Smooth muscle cell (in vitro differentiated cells): ENCODE data around the gene ATP8A1. TPM values are rescaled to one million over a fixed set of nuclear protein-coding genes. Genes with fewer than 3 reads are reported as not detected.

Experiments
- DNase-seq: peaks from one replicate; lab custom pipeline; 2025; ENCODE audit not compliant: unreplicated experiment; lab: John Stamatoyannopoulos, UW
- H2AFZ ChIP-seq: fragments of 200-600 bp; sonication (generic); 2 replicates; pipeline ENCODE4 v1.6.0; 2016; ENCODE audit warnings: antibody characterized with exemption, low read depth, mild to moderate bottlenecking
- H3F3A ChIP-seq: fragments of 200-600 bp; sonication (generic); 2 replicates; pipeline ENCODE4 v1.6.0; 2017; ENCODE audit warnings: antibody characterized with exemption, low read depth
- H3K27ac ChIP-seq: fragments of 200-600 bp; sonication (generic); 2 replicates; pipeline ENCODE4 v1.5.1; 2016; ENCODE audit warnings: low read depth, mild to moderate bottlenecking
- H3K27me3 ChIP-seq: fragments of 200-600 bp; sonication (generic); 2 replicates; pipeline ENCODE4 v1.6.1; 2016; ENCODE audit warnings: low read depth, mild to moderate bottlenecking
- H3K36me3 ChIP-seq: fragments of 200-600 bp; sonication (generic); 2 replicates; pipeline ENCODE4 v1.5.1; 2016; ENCODE audit warnings: low read depth
- H3K4me1 ChIP-seq: fragments of 200-600 bp; sonication (generic); 2 replicates; pipeline ENCODE4 v1.5.1; 2016; ENCODE audit warnings: low read depth
- H3K4me2 ChIP-seq: fragments of 200-600 bp; sonication (generic); 2 replicates; pipeline ENCODE4 v1.6.0; 2016; ENCODE audit warnings: mild to moderate bottlenecking
- H3K4me3 ChIP-seq: fragments of 200-600 bp; sonication (generic); 2 replicates; pipeline ENCODE4 v1.5.1; 2016; ENCODE audit warnings: mild to moderate bottlenecking
- H3K79me2 ChIP-seq: fragments of 200-600 bp; sonication (generic); 2 replicates; pipeline ENCODE4 v1.6.0; 2016; ENCODE audit warnings: low read depth, mild to moderate bottlenecking
- H3K9ac ChIP-seq: fragments of 200-600 bp; sonication (generic); 2 replicates; pipeline ENCODE4 v1.6.0; 2016; ENCODE audit warnings: low read depth
- H3K9me3 ChIP-seq: fragments of 200-600 bp; sonication (generic); replicated peaks from 2 replicates; pipeline ENCODE4 v1.5.1; 2016; ENCODE audit warnings: low read depth
- H4K20me1 ChIP-seq: fragments of 200-600 bp; sonication (generic); 2 replicates; pipeline ENCODE4 v1.6.0; 2016; ENCODE audit warnings: low read depth
- CTCF ChIP-seq: fragments of 200-600 bp; sonication (generic); IDR thresholded peaks from 2 replicates; pipeline ENCODE4 v1.5.1; 2017; ENCODE audit warnings: borderline replicate concordance, mild to moderate bottlenecking, antibody characterized with exemption; ENCODE audit not compliant: insufficient read depth, poor library complexity, severe bottlenecking
- WGBS: methylation state at CpG from one replicate; pipeline ENCODE4 v1.1.7; 2016; ENCODE audit warnings: low lambda C conversion rate; 5-methylcytosine and 5-hydroxymethylcytosine counted together
- polyA plus RNA-seq: library from polyadenylated mRNA; unstranded; fragments of >200 nt; fragmentation: Nextera tagmentation; extraction: Ambion mirVana; gene quantifications from 2 replicates; pipeline ENCODE4 v1.2.1, GENCODE V29; 2016
- total RNA-seq: library from RNA; depleted of rRNA; stranded (reverse); fragments of >200 nt; gene quantifications from 2 replicates; pipeline ENCODE4 v1.2.3, GENCODE V29; 2014

ATP8A1 gene
- total and polyA plus RNA-seq, 2 experiments from 2014 or later: 1.8 TPM; not detected in 1

GRCh38 chr4:42543762-42544161, 113.1 kb downstream of the ATP8A1 start:
- Histone ChIP-seq H3K79me2 (no peaks in the 10 kb centered on the region), H2AFZ (no peak overlapping the region), H3K4me3 (no peak overlapping the region), H3K9ac (no peak overlapping the region), H3K9me3 (no peaks in the 10 kb centered on the region), H3K4me1 (no peaks in the 10 kb centered on the region), H3K27me3 (peaks cover 4% of the 10 kb centered on the region), H3F3A (no peaks in the 10 kb centered on the region), H3K36me3 (no peaks in the 10 kb centered on the region), H3K27ac (no peak overlapping the region), H3K4me2 (no peak overlapping the region), H4K20me1 (no peaks in the 10 kb centered on the region)
- 82% methylated on average over 2 of the region's 2 CpGs for WGBS
- no peak for TF ChIP-seq CTCF
- no peak for DNase-seq

GRCh38 chr4:42543126-42543525, 113.8 kb downstream of the ATP8A1 start:
- Histone ChIP-seq H3K79me2 (no peaks in the 10 kb centered on the region), H3K4me3 (no peak overlapping the region), H3K9me3 (no peaks in the 10 kb centered on the region), H3K36me3 (no peaks in the 10 kb centered on the region), H3K4me2 (no peak overlapping the region), H4K20me1 (no peaks in the 10 kb centered on the region), H2AFZ (no peak overlapping the region), H3F3A (no peaks in the 10 kb centered on the region), H3K27ac (no peak overlapping the region), H3K9ac (no peak overlapping the region), H3K4me1 (no peaks in the 10 kb centered on the region), H3K27me3 (peaks cover 4% of the 10 kb centered on the region)
- WGBS: 69% methylated on average over 1 of the region's 1 CpG
- no peak for DNase-seq
- no peak for TF ChIP-seq CTCF

- Histone ChIP-seq H3K27me3 (no peaks in the 10 kb centered on the region), H4K20me1 (no peaks in the 10 kb centered on the region), H3K9me3 (no peaks in the 10 kb centered on the region), H3K4me1 (no peaks in the 10 kb centered on the region), H3K79me2 (no peaks in the 10 kb centered on the region), H3K4me3 (no peak overlapping the region), H3K4me2 (no peak overlapping the region), H3F3A (no peaks in the 10 kb centered on the region), H2AFZ (no peak overlapping the region), H3K27ac (no peak overlapping the region), H3K36me3 (no peaks in the 10 kb centered on the region), H3K9ac (no peak overlapping the region)
- 91% methylated on average over 1 of the region's 1 CpG for WGBS
- TF ChIP-seq CTCF: no peak
- no peak for DNase-seq
Measured at GRCh38 chr4:42541647-42542046, 115.3 kb downstream of the ATP8A1 start.

GRCh38 chr4:42533042-42533441, 123.9 kb downstream of the ATP8A1 start:
- Histone ChIP-seq H3F3A (no peaks in the 10 kb centered on the region), H3K27me3 (no peaks in the 10 kb centered on the region), H3K36me3 (no peaks in the 10 kb centered on the region), H3K9ac (no peak overlapping the region), H3K79me2 (no peaks in the 10 kb centered on the region), H3K4me1 (no peaks in the 10 kb centered on the region), H3K9me3 (no peaks in the 10 kb centered on the region), H2AFZ (no peak overlapping the region), H3K27ac (no peak overlapping the region), H3K4me2 (no peak overlapping the region), H3K4me3 (no peak overlapping the region), H4K20me1 (no peaks in the 10 kb centered on the region)
- no peak for TF ChIP-seq CTCF
- WGBS: 94% methylated on average over 3 of the region's 3 CpGs
- no peak for DNase-seq
